ENCODE results near the gene VPS11.
A peak's percentile ranks its signal among the peaks of the same experiment; 100 is the strongest.

The VPS11 gene

DNA sequence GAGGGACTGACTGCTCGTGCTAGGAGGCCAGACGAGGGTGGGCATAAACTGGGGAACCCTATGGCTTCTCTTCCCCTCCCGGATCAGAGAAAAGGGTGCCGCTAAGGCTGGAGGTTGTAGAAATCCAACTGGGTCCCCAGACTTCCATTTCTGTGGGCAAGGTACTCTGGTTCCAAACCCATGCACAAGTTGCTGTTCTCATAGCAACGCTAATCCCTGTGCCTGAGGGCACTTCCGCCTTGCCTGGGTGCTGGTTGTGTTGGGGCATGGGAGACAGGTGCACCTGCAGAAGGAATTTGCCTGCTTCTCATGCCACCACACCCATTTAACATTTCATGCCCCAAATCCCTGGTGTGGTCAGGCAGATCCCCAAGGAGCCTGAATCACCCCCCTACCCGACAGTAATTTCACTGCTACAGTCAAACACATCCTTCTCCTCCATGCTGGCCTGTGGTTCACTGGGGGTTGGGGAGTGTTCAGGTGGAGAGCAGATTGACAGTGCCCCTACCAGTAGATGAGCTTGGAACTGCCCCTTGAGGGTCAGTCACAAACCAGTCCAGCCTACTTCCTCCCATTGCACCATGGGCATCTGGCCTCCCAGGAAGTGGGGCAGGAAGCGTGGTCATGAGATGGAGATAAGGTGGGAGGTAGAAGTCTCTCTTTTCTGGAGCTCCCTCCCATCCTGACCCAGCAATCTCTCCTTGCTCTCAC is 40.7 kb downstream of the VPS11 start:
- no peaks in the 10 kb centered on the region for H3K27me3 ChIP-seq
- H3K36me3 ChIP-seq, result peaks cover 37% of the 10 kb centered on the region
- H3K4me3 ChIP-seq, result peak overlapping the region; percentile 91
- no peak for TF ChIP-seq Cebpa-rat (IDR thresholded peaks at IDR 0.05)
- peak overlapping the region; percentile 63 for H3K27ac ChIP-seq
- H3K9me3 ChIP-seq, result no peaks in the 10 kb centered on the region
- peaks cover 55% of the 10 kb centered on the region for H3K4me1 ChIP-seq
- peaks cover 18% of the 10 kb centered on the region; the same call in 1 of the 2 replicates for H4K20me1 ChIP-seq
- peak overlapping the region; percentile 99 for H3K4me2 ChIP-seq
- H3K9ac ChIP-seq, result peak overlapping the region; percentile 88

DNA sequence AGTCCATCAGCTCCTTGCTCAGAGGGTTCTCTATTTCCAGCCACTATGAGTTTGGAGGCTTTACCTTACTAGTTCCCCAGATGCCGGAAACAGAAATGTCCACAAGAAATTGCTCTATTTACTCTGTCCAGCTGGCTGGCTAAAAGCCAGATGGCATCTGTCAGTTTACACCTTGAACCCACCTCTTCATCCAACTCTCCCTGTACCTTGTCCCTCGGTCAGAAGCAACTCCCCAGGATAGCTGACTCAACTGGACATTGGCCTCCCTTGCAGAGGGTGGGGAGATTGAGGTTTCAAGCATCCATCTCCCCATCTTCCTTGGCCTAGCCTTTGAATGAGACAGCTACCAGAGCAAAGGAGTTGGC is 41.2 kb downstream of the VPS11 start:
- H3K9ac ChIP-seq, result peak overlapping the region; percentile 88; the same call in 1 of the 2 replicates

DNA sequence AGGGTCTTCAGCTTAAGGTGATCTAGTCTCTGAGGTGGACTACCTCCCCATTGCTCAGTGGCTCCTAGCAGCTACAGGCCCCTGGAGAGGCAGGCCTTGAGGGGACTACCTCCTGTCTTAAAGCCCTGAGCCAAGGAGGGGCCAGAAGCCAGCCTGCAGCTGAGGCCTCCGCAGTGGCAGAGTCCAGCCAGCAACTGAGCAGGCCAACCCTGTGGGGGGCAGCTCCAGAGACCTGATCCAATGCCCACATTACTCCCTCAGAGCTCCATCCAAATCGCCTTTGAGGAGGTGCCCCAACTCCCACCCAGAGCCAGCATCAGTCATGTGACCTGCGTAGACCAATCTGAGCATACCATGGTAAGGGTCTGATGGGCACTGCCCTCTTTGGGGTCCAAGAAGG is 42.2 kb downstream of the VPS11 start:
- peak overlapping the region; percentile 99 for H3K4me2 ChIP-seq
- TF ChIP-seq Cebpa-rat (IDR thresholded peaks at IDR 0.05), result no peak
- H3K9me3 ChIP-seq, result no peaks in the 10 kb centered on the region
- H3K9ac ChIP-seq, result no peak overlapping the region
- peaks cover 39% of the 10 kb centered on the region for H3K4me1 ChIP-seq
- peaks cover 18% of the 10 kb centered on the region; the same call in 1 of the 2 replicates for H4K20me1 ChIP-seq
- H3K27ac ChIP-seq, result no peak overlapping the region
- no peaks in the 10 kb centered on the region for H3K27me3 ChIP-seq
- H3K4me3 ChIP-seq, result no peak overlapping the region
- peaks cover 52% of the 10 kb centered on the region for H3K36me3 ChIP-seq

More for the DNA sequence above, 41.2 kb downstream of the VPS11 start:
- peak overlapping the region; percentile 91 for H3K4me3 ChIP-seq
- H3K36me3 ChIP-seq, result peaks cover 42% of the 10 kb centered on the region
- H3K27me3 ChIP-seq, result no peaks in the 10 kb centered on the region
- H3K4me1 ChIP-seq, result peaks cover 49% of the 10 kb centered on the region
- H3K4me2 ChIP-seq, result peak overlapping the region; percentile 99
- H3K9me3 ChIP-seq, result no peaks in the 10 kb centered on the region
- TF ChIP-seq Cebpa-rat (IDR thresholded peaks at IDR 0.05), result no peak
- H4K20me1 ChIP-seq, result peaks cover 18% of the 10 kb centered on the region; the same call in 1 of the 2 replicates
- H3K27ac ChIP-seq, result no peak overlapping the region

DNA sequence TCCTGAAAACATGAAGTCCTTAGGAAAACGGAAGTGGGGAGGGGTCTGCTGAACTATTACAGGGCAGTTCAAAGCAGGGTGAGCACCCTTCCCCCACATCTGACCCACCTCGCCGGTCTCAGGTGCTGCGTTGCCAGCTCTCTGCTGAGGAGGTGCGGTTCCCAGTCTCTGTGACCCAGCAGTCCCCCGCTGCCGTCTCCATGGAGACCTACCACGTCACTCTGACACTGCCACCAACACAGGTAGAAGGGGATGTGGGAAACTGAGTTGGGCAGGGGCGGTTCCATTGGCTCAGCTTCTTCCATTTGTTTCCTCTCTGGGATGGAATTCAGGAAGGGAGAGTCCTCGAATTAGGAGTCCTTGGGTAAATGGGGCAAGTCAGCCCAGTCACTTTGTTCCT is 42.8 kb downstream of the VPS11 start:
- Histone ChIP-seq H3K4me3 (no peak overlapping the region), H3K27me3 (no peaks in the 10 kb centered on the region), H3K9ac (no peak overlapping the region), H4K20me1 (peaks cover 18% of the 10 kb centered on the region; the same call in 1 of the 2 replicates), H3K9me3 (no peaks in the 10 kb centered on the region), H3K4me1 (peaks cover 36% of the 10 kb centered on the region), H3K27ac (no peak overlapping the region), H3K36me3 (peaks cover 58% of the 10 kb centered on the region), H3K4me2 (no peak overlapping the region)
- no peak for TF ChIP-seq Cebpa-rat (IDR thresholded peaks at IDR 0.05)

DNA sequence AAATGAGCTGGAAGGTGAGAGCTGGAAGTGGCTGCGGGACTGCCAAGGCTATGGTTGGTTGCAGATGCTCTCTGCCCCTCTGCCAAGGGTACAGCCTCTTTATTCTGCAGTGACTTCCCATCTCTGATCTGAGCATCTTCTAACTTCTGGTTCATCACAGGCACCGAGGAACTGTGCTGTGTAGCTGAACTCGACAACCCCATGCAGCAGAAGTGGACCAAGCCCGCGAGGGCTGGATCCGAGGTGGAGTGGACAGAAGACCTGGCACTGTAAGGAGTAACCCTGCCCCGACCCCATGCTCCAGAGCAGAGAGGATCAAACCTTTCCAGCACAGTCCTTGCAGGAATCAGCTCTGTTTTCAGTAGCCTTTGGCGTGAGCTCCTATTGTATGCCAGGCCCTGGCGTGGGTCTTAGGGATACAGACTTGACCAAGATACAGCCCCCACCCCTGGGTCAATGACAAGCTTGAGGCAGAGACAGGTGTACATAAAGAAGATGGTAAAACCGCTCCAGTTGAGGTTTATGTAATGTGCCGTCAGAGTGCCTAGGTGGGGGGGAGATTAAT is 43.8 kb downstream of the VPS11 start:
- H4K20me1 ChIP-seq, result peaks cover 18% of the 10 kb centered on the region; the same call in 1 of the 2 replicates
- no peak overlapping the region for H3K4me3 ChIP-seq
- H3K4me2 ChIP-seq, result no peak overlapping the region
- H3K27ac ChIP-seq, result no peak overlapping the region
- TF ChIP-seq Cebpa-rat (IDR thresholded peaks at IDR 0.05), result no peak
- H3K4me1 ChIP-seq, result peaks cover 33% of the 10 kb centered on the region
- peaks cover 66% of the 10 kb centered on the region for H3K36me3 ChIP-seq
- H3K9ac ChIP-seq, result no peak overlapping the region
- no peaks in the 10 kb centered on the region for H3K27me3 ChIP-seq
- no peaks in the 10 kb centered on the region for H3K9me3 ChIP-seq

DNA sequence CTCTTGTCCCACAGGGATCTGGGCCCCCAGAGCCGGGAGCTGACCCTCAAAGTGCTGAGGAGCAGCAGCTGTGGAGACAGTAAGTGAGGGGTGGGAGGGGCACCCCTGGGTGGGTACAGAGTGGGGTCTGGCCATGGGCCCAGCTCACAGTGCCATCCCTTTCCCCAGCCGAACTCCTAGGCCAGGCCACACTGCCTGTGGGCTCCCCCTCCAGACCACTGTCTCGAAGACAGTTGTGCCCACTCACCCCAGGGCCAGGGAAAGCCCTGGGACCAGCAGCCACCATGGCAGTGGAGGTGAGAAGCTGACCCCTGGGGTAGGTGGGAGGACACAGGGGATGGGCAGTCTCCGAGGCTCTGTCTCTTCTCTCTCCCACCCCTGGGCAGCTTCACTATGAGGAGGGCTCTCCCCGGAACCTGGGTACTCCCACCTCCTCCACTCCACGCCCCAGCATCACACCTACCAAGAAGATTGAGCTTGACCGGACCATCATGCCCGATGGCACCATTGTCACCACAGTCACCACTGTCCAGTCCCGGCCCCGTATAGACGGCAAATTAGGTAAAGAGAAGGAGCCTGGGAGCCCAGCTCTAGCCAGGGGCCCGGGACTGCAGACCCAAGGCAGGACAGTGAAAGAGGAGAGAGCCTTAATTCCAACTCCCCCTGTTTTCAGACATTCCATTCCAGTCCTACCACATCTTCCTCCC is 44.8 kb downstream of the VPS11 start:
- no peak for TF ChIP-seq Cebpa-rat (IDR thresholded peaks at IDR 0.05)
- H3K36me3 ChIP-seq, result peaks cover 77% of the 10 kb centered on the region
- no peak overlapping the region for H3K4me2 ChIP-seq
- H4K20me1 ChIP-seq, result peaks cover 18% of the 10 kb centered on the region; the same call in 1 of the 2 replicates
- H3K4me3 ChIP-seq, result no peak overlapping the region
- no peaks in the 10 kb centered on the region for H3K27me3 ChIP-seq
- H3K9ac ChIP-seq, result no peak overlapping the region
- H3K27ac ChIP-seq, result no peak overlapping the region
- peaks cover 28% of the 10 kb centered on the region for H3K4me1 ChIP-seq
- H3K9me3 ChIP-seq, result no peaks in the 10 kb centered on the region

DNA sequence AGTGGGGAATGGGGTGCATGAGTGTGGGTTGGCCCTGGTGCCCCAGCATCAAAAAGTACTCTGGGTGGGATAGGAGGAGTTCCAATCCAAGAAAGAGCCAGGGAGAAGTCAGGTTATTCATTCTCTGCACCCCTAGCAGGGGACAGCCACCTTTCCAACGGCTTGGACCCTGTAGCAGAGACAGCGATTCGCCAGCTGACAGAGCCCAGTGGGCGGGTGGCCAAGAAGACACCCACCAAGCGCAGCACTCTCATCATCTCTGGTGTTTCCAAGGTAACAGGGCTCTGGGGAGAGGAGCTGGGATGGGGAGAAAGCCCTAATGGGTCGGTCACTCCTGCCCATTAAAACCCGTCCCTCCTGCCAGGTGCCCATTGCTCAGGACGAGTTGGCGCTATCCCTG is 46.1 kb downstream of the VPS11 start:
- Histone ChIP-seq H3K27ac (no peak overlapping the region), H3K4me3 (no peak overlapping the region), H3K27me3 (no peaks in the 10 kb centered on the region), H3K9me3 (no peaks in the 10 kb centered on the region), H3K4me2 (no peak overlapping the region), H3K9ac (no peak overlapping the region), H3K4me1 (peaks cover 19% of the 10 kb centered on the region), H4K20me1 (peaks cover 6% of the 10 kb centered on the region; the same call in 1 of the 2 replicates), H3K36me3 (peaks cover 83% of the 10 kb centered on the region)
- TF ChIP-seq Cebpa-rat (IDR thresholded peaks at IDR 0.05), result no peak

DNA sequence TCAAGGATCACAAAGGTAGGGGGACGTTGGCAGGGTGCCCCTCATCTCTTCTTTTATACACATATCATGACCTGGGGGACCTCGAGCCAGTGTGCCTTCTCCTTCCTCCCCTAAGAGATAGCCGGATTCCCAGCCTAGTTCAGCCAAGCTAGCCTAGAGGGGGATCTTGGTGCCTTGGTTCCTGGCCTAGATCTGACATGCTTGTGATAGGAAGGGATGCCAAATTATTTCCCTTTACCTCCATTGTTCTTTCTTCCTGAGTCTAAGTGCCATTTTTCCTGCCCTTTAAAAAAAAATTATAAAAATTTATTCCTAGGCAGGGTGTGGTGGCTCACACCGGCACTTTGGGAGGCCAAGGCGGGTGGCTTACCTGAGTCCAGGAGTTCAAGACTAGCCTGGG is 46.7 kb downstream of the VPS11 start:
- peaks cover 13% of the 10 kb centered on the region for H3K4me1 ChIP-seq
- no peak overlapping the region for H3K9ac ChIP-seq
- peaks cover 83% of the 10 kb centered on the region for H3K36me3 ChIP-seq
- no peak overlapping the region for H3K27ac ChIP-seq
- H3K4me2 ChIP-seq, result no peak overlapping the region
- no peaks in the 10 kb centered on the region for H3K27me3 ChIP-seq
- no peaks in the 10 kb centered on the region for H3K9me3 ChIP-seq
- H3K4me3 ChIP-seq, result no peak overlapping the region
- no peaks in the 10 kb centered on the region for H4K20me1 ChIP-seq
- TF ChIP-seq Cebpa-rat (IDR thresholded peaks at IDR 0.05), result no peak

DNA sequence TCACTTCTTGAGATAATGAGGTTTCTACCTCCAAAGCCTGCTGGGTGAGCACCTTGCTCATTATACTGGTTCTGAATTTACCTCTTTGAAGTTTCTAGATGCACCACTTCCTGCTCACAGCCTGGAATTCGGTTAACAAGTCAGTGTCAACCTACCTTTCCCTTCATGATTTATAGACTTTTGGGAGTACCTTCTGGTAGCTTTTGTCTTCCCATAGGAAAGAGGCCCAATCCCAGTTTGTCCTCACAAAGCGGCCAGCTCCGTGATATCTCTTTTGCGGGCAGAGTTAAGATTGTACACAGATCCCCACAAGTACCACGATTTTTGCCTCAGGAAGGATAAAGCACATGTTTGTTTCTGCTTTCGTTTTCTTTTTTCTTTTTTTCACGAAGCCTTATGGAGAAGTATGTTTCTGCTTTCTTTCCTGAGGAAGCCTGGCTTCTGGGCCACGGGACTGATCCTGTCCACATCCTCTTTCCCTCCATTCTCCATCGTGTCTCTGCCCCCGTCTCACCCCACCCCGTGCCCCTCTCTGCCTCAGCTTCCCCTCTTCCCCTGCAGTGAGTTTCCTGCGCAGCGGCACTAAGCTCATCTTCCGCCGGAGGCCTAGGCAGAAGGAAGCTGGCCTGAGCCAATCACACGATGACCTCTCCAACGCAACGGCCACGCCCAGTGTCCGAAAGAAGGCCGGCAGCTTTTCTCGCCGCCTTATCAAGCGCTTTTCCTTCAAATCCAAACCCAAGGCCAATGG is 48.0 kb downstream of the VPS11 start:
- Histone ChIP-seq H3K9me3 (no peaks in the 10 kb centered on the region), H4K20me1 (no peaks in the 10 kb centered on the region), H3K27me3 (no peaks in the 10 kb centered on the region), H3K4me1 (peaks cover 8% of the 10 kb centered on the region), H3K27ac (no peak overlapping the region), H3K9ac (no peak overlapping the region), H3K4me2 (no peak overlapping the region), H3K36me3 (peaks cover 72% of the 10 kb centered on the region), H3K4me3 (no peak overlapping the region)
- TF ChIP-seq Cebpa-rat (IDR thresholded peaks at IDR 0.05), result no peak

Data from BLaER1 (cell line).